GM19452 (cell line): ENCODE data around the gene HHEX.
"Not testable (repeated sequence)": the region's sequence is repeated elsewhere in the genome, so short reads cannot be mapped to it uniquely, and the experiment has no call there.

Experiments used
- ATAC-seq: cut with Tn5 transposase; IDR thresholded peaks from one replicate; pipeline ENCODE4 v1.9.1; 2021; ENCODE audit not compliant: unreplicated experiment

HHEX gene

DNA sequence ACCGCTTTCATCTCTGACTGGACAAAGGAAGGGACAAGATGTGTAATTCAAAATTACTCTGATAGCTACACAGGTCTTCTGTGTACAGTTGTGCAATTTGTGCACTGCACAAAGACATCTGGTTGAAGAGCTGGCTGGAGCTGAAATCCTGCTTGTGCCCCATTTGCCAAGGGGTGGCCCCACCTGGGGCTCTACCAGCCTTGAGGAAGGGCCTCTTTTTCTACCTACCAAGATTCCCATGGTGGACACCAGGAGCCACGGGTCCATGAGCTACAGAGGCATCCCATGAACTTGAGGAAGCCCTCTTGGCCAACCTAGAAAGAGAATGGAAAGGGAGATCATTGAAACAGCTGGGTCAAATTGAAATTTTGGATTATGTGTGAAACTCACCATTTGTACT lies 43.2 kb downstream of the HHEX start:
- ATAC-seq = no peak

DNA sequence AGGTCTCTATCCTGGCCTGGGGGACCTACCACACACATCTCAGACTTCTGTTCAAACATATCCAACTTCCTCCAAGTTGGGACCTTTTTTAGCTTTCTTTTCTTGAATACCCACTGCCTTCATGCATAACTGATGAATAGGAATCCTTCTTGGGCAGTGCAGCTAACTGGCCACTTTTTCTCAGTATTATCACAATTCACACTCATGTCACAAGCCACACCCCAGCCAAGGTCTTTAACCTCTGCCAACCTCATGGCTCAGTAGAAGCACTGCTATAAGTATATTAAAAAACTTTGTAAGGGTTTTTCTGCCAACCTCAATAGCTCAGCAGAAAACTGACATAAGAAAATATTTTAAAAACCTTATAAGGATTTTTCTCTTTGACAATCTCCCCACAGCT lies 44.5 kb downstream of the HHEX start:
- ATAC-seq = no peak

DNA sequence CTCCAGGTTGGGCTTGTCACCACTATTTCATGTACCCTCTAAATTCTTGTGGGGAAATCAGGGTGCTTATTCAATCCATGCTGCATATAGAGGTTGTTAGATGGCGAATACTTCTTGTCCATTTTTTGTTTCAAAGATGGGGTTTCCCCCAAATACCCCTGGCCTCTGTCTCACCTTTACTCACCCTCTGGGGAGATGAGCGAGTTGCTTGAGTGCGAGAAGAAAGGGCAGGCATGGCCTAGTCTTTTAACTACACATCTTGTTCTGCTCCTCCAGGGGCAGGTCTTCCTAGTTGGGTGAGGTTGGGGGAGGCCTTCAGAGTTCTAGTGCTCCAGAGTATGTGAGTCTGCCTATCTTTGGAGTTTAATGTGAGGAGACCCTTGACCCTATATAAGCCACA lies 46.2 kb downstream of the HHEX start:
- ATAC-seq = no peak

DNA sequence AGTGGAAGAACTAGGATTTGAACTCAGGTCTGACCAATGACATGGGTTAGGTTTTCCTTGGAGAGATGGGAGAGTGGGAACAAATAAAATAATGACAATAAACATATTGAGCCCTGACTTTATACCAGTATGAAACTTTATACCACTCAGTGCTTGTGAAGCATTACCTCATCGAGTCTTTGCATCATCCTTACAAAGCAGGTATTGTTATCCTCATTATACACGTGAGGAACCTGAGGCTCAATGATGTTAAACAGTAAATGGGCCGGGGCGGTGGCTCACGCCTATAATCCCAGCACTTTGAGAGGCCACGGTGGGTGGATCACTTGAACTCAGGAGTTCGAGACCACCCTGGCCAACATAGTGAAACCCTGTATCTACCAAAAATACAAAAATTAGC lies 47.7 kb downstream of the HHEX start:
- no peak for ATAC-seq

DNA sequence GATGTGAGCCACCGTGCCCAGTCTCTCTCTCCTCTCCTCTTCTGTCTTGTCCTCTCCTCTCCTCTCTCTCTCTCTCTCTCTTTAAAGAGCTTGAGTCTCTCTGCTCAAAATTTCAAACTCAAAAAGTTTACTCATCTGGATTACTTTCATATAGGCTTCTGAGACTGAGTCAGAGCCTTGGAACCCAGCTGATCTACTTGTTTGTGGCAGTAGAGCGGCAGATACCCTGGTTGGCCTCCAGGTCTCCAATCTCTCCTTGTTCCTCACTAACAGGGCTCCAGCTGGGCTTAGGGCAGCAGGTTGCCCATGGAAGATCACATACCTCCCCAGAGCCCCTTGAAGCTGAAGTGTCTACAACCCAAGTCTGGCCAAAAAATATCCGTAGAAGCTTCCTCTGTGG lies 51.0 kb downstream of the HHEX start:
- no peak for ATAC-seq

DNA sequence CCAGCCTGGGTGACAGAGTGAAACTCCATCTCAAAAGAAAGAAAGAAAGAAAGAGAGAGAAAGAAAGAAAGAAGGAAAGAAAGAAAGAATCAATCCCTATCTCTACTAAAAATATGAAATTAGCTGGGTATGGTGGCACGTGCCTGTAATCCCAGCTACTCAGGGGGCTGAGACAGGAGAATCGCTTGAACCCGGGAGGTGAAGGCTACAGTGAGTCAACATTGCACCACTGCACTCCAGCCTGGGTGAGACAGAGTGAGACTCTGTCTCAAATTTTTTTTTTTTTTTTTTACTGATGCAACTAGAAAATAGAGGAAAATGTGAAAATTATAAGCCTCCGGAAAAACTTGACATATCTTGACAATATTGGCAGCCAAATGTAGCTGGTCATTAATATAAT lies 52.0 kb downstream of the HHEX start:
- ATAC-seq = not testable (repeated sequence)

DNA sequence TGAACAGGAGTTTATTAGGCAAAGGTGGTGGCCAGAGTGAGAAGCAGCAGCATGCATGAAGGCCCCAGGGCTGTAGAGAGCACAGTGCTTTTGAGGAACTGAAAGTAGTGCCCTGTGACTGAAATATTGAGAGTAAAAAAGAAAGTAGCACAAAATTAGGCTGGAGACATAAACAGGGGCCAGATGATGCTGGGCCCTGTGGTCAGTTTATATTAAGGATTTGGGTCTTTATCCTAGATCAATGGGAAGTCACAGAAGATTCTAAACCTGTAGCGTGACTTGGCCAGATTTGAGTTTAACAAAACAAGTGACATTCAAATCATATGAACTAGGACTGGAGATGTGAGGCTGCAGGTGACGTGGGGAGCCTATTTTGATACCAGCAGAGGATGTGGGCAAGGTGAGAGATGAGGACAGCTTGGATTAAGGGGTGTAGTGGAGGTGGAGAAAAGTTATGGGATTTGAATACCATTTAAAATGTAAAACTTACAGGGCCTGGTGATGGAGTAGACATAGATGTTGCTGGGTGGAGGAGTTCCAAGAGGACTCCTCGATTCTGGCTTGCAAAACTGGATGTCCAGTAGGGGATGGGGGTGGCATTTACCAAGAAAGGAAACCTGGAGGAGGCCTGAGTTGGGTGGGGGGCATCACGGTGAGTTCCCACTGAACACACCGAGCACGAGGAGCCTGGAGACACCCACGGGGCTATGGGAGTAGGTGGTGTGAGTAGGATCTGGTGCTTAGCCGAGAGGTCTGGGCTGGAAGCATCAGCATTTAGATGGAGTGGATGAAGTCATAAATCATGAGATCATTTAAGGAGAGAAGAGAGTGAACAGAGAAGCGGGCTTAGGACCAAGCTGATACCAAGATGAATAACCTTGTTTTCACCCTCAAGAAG lies 52.8 kb downstream of the HHEX start:
- ATAC-seq = peak; percentile 98
